ENCODE data around the gene OLFM4.
"Not testable (repeated sequence)": the region's sequence is repeated elsewhere in the genome, so short reads cannot be mapped to it uniquely, and the experiment has no call there.

The OLFM4 gene

GRCh38 chr13:53028637-53029203 lies at the start of gene OLFM4:
Gene OLFM4 (plus strand): TSS chr13:53028813. CDS start chr13:53028837, 24 bp downstream.
- DNase-seq, result no peak

DNA sequence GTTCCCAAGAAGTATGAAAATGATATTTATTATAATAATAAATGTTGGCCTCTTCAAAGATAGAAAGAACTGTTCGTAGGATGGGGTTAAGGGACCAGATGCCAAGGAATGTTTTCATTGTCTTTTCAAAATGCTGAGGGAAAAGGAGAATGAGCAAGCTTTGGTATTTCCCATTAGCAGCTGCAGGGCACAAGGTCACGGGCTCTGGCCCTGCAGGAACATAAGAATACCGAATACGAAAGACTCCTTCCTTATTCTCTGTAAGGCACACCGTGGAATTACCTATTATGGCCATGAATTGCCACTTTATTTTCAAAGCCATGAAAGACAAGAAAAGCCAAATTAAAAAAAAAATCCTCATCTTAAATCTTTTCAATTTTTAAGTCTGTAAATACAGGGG lies 49.6 kb upstream of the OLFM4 start:
- DNase-seq, result no peak

- DNase-seq, result no peak
These were observed 47.9 kb upstream of the OLFM4 start for GRCh38 chr13:52980695-52981094.

- DNase-seq, result no peak
These were observed 44.8 kb upstream of the OLFM4 start for GRCh38 chr13:52983836-52984235.

- DNase-seq, result no peak
These were observed 43.7 kb upstream of the OLFM4 start for GRCh38 chr13:52984881-52985363.

DNA sequence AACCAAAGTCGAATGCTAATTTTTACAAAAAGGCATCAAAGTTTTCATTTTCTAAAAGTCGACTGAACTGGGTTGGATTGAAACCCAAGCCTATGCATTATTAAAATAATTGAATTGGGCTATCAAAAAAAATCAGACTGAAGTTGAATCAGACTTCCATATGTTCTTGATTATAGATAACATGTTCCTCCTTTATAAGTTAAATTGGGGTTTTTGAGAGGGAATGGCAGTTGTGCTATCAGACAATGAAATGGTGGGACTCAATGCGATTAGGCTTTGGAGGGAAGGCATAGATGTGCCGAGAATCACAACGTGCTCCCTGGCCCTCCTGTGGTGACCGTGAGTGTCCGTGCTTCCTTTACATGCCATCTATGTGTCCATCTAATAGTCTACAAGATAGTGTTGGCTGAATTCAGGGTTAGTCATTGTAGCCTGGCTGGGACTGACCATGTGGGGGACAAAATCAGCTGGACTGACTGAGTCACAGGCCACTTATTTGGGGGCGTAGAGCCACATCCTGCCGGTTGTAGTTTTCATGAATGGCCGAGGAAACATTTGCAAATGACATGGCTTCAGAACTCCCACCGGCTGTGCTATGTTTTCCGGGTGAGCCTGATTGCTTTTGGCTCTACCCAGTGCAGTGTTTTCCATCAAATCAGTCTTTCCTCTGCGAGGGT lies 37.1 kb upstream of the OLFM4 start:
- DNase-seq, result no peak

DNA sequence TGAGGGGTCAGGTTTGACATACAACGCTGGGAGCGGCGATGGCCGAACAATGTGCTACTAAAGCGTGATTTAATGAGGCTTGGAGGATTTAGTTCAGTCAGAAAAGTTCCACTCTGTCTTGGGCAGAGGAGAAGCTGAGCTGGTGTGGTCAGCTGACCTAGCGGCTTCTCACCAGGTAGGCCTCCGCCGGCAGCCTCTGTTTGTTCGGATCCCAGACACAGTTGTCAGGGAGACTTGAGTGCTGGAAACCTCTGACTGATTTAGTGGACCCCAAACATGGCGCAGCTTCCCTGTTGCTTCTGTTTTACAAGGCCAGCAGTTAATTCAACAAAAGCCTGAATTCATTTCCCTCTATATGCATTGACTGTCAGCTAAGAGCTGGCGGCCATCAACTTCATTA lies 36.5 kb upstream of the OLFM4 start:
- no peak for DNase-seq

- no peak for DNase-seq
These were observed 34.6 kb upstream of the OLFM4 start for GRCh38 chr13:52994051-52994450.

DNA sequence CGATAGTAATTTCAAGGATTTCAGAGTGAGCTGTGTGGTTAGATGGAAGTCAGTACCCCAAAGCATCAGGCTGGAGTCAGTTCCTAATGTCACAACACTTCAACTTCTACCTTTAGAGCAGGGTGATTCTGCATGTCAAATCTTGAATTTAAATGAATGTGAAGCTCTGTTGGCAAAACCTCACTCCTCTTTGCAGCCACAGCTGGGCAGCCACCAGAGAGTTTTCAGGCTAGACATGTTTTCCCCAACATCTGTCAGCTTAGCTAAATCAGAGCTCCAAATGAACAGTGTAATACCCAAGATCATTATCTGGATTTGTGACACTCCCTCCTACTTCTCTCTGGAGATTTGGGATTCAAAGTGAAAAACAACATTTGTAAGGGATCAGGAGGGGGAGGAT lies 33.7 kb upstream of the OLFM4 start:
- no peak for DNase-seq

- DNase-seq, result no peak
These were observed 32.7 kb upstream of the OLFM4 start for GRCh38 chr13:52995946-52996345.

DNA sequence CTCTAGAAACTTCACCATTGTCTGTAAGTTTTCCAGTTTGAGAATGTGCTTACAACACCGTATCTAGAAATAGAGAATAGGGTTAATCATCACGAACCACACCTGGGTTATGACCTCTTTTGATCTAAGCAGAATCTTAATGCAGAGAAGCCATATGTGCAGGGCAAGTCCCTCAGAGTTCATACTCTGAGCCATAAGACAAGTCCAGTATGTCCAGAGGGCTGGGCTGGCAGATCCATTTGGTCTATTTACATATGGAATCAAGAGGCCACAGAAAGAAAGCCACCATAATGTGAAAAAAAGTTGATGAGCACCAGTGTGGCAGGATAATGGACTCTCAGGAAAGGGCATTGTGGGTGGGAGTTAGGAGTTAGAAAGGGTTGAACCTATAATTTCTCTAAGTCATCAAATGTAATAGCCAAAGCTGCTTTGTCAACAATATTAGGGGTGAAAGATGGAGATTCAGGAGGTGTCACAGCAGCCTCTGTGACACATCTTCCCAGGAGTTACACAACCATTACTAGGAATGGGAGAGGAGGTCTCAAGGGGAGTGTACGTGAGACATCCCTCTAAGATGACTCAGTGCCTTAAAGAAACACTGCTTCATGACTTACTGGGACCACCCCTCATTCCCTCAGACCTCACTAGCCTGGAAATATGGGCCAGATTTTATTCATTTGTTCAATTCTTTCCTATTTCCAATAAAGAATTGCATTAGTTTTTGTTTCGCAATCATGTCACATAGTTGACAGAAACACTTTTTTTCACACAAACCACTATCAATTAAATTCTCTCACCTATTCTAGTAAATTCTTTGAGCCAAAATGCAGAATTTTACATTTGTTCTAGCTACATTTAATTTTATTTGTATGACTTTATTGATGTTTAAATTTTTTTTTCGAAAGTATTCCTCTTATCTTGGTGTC lies 30.4 kb upstream of the OLFM4 start:
- no peak for DNase-seq

- DNase-seq, result no peak
These were observed 29.4 kb upstream of the OLFM4 start for GRCh38 chr13:52999093-52999696.

DNA sequence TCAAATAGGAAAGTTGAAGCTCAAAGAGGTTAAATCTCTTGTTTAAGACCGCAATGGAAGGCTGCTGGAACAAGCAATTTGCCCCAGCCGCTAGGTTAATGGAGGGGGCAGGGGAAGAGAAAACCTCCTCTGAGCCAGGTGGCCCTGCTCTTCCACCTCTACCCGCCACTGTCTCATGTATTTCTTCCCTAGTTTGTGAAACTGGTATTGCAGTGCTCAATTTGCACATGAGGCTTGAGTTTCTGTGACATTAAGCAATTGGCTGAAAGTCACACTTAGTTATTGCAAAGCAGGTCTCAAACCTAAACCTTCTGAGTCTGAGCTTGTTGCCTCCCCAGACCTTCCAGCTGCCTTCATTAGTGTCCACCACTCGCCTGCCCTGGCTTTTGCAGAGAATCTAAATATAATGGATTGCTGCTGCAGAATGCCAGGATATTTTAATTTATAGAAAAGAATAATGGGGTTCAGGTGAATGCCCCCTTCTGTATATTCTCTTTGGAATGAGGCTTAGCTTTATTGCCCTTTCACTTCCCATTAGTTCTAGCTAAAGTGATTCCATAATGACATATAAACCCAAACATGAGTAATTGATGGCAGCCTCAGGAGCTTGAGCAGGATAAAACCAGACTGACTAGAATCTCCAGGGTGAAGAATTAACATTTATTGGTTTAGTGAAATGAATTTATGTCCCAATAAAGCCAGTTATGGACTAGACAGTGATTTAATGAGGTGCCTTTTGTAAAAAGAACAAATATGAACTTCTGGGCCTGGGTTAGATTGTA lies 27.0 kb upstream of the OLFM4 start:
- DNase-seq, result no peak

DNA sequence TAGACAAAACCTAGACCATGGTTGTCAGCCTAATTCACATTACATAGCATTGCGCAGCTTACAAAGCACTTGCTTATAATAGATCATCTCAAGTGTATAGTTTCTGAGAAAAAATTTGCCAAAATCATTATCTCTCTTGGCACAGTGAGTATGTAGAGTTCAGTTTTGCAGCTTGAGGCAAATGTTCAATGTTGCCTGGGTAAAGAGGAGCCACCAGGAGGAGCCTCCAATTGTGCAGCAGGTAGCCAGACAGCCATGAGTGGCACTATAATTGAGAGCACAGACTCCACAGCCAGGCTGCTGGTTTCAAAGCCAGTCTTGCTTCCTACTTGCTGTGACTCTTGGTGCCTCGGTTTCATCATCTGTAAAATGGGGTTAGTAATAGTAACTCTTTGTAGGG lies 24.0 kb upstream of the OLFM4 start:
- no peak for DNase-seq

- DNase-seq, result no peak
These were observed 23.0 kb upstream of the OLFM4 start for GRCh38 chr13:53005626-53006025.

DNA sequence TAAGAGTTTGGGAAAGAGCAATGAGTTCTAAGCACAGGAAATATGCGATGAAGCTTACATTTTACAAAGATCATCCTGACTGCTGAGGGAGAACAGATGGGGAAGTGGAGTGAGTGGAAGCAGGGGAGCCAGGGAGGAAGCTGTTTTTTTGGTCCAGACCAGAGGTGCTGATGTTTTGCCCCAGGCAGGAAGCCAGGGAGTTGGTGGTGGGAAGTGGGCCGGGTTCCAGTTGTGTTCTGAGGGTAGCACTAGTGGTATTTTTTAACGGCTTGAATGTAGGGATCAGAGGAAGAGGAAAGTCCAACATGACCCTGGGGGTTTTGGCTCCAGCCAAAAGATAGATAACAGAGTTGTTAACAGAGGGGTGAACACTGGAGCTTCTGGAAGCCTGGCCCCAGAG lies 20.7 kb upstream of the OLFM4 start:
- DNase-seq, result no peak

DNA sequence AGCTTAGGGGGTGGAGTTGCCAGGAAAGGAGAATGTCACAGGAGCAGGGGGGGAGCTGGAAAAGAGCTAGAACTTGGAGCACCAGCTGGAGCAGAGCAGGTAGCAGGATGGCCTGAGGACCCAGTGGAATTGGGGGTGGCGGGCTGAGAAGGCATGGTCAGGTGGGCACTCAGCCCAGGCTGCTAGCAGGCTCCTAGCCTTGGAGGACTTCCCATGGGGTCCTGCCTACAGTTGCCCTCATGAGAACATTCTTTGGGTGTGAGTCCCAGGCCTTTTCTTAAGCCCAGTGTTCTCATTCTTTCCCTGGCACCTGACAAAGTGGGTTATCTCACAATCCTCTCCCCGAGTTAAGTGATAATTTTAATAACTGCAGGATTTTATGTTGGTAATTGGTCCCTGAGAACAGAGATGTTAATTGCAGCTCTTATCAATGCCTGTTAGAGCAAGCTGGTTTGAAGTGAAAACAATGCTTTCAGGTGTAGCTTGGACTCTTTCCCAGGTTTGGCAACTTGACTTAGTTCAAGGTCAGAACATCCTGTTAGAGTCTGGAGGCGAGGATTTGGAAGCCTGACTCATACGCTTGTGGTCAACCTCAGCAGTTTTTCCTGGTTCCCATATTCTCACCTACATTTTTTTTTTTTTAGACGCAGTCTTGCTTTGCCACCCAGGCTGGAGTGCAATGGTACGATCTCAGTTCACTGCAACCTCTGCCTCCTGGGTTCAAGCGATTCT lies 18.1 kb upstream of the OLFM4 start:
- no peak for DNase-seq

- no peak for DNase-seq
These were observed 15.9 kb upstream of the OLFM4 start for GRCh38 chr13:53012707-53013106.

GRCh38 chr13:53013113-53013512 lies 15.5 kb upstream of the OLFM4 start:
- no peak for DNase-seq

GRCh38 chr13:53014018-53014417 lies 14.6 kb upstream of the OLFM4 start:
- not testable (repeated sequence) for DNase-seq

GRCh38 chr13:53014495-53015443 lies 13.8 kb upstream of the OLFM4 start:
- no peak for DNase-seq
